GM21737 (cell line): ENCODE results near the gene KCTD7.
"Not testable (repeated sequence)": the region's sequence is repeated elsewhere in the genome, so short reads cannot be mapped to it uniquely, and the experiment has no call there.

ENCODE experiments used
- ATAC-seq: cut with Tn5 transposase; IDR thresholded peaks from one replicate; pipeline ENCODE4 v1.9.1; 2021; ENCODE audit warnings: mild to moderate bottlenecking, moderate library complexity; ENCODE audit not compliant: unreplicated experiment

Gene KCTD7

GRCh38 chr7:66628361-66629221, at the start of gene KCTD7:
Gene KCTD7, plus strand, starts transcription at chr7:66628881. Its CDS starts 184 bp downstream, at chr7:66629065.
- peak; percentile 91 for ATAC-seq

GRCh38 chr7:66580380-66580779, 48.3 kb upstream of the KCTD7 start:
- not testable (repeated sequence) for ATAC-seq

- ATAC-seq = not testable (repeated sequence)
Measured at GRCh38 chr7:66582816-66583489, 45.7 kb upstream of the KCTD7 start.

GRCh38 chr7:66583490-66584110, 45.1 kb upstream of the KCTD7 start:
- no peak for ATAC-seq

- no peak for ATAC-seq
Measured at GRCh38 chr7:66586181-66586580, 42.5 kb upstream of the KCTD7 start.

- not testable (repeated sequence) for ATAC-seq
Measured at GRCh38 chr7:66588226-66588625, 40.5 kb upstream of the KCTD7 start.

GRCh38 chr7:66588856-66589570, 39.7 kb upstream of the KCTD7 start:
- not testable (repeated sequence) for ATAC-seq

- not testable (repeated sequence) for ATAC-seq
Measured at GRCh38 chr7:66590302-66591057, 38.2 kb upstream of the KCTD7 start.

- ATAC-seq = peak; percentile 17
Measured at GRCh38 chr7:66591058-66591798, 37.5 kb upstream of the KCTD7 start.

GRCh38 chr7:66591799-66592596, 36.7 kb upstream of the KCTD7 start:
- peak; percentile 97 for ATAC-seq

GRCh38 chr7:66592597-66593146, 36.0 kb upstream of the KCTD7 start:
- not testable (repeated sequence) for ATAC-seq

GRCh38 chr7:66594082-66594481, 34.6 kb upstream of the KCTD7 start:
- ATAC-seq = not testable (repeated sequence)

- ATAC-seq = no peak
Measured at GRCh38 chr7:66597461-66597860, 31.2 kb upstream of the KCTD7 start.

GRCh38 chr7:66602159-66602558, 26.5 kb upstream of the KCTD7 start:
- no peak for ATAC-seq

- ATAC-seq = no peak
Measured at GRCh38 chr7:66604198-66604597, 24.5 kb upstream of the KCTD7 start.

GRCh38 chr7:66606540-66607291, 22.0 kb upstream of the KCTD7 start:
- not testable (repeated sequence) for ATAC-seq

- ATAC-seq = no peak
Measured at GRCh38 chr7:66609176-66609575, 19.5 kb upstream of the KCTD7 start.

- ATAC-seq = not testable (repeated sequence)
Measured at GRCh38 chr7:66614596-66614995, 14.1 kb upstream of the KCTD7 start.
